Endothelial cell of umbilical vein (primary cell): ENCODE data around the gene KRT83. TPM values are rescaled to one million over a fixed set of nuclear protein-coding genes. Genes with fewer than 3 reads are reported as not detected.
A peak's percentile ranks its signal among the peaks of the same experiment; 100 is the strongest.

Experiments
- BruUV-seq: library from RNA; stranded (reverse); fragments of 400-500 nt; replicated peaks from 2 replicates; lab custom pipeline; 2021; lab: Mats Ljungman, UMichigan
- CTCF ChIA-PET: fragments of 300-600, 350-600 bp; sonication (Branson Sonifier 250); formaldehyde crosslinking; loops from one replicate; lab custom pipeline; 2021; ENCODE audit warnings: antibody characterized with exemption, inconsistent platforms; lab: Charles Lee
- POLR2A ChIA-PET: fragments of 300-600, 350-600 bp; sonication (Branson Sonifier 250); formaldehyde crosslinking; loops from one replicate; lab custom pipeline; 2021; ENCODE audit warnings: antibody characterized with exemption, inconsistent platforms; lab: Charles Lee
- DNase-seq: peaks from one replicate; pipeline ENCODE4 v3.0.0-alpha.2; 2011; ENCODE audit warnings: low read depth, low spot score
- FAIRE-seq: peaks from 2 replicates; lab custom pipeline; 2011; peaks lifted over from hg19 to GRCh38; lab: Jason Lieb, UNC
- H2AFZ ChIP-seq: 2 replicates; pipeline ENCODE4 v1.6.0; 2012; ENCODE audit warnings: low read depth, low read length, control low read depth, inconsistent platforms
- H3K27ac ChIP-seq: 2 replicates; pipeline ENCODE4 v1.5.1; 2011; ENCODE audit warnings: low read depth, mild to moderate bottlenecking, control low read depth, low read length, moderate library complexity; ENCODE audit not compliant: insufficient read depth
- H3K27me3 ChIP-seq, 2 experiments: 2 replicates each; pipeline versions ENCODE4 v1.6.0 to v1.6.1; 2011; ENCODE audit warnings: low read length in 2 of 2, mixed read lengths in 1 of 2; ENCODE audit not compliant: control insufficient read depth in 2 of 2, insufficient read depth in 2 of 2
- H3K36me3 ChIP-seq, 2 experiments: 2 replicates in 1 of 2; 3 replicates in 1 of 2; pipeline ENCODE4 v1.5.1; 2011; ENCODE audit warnings: low read length in 2 of 2, mild to moderate bottlenecking in 1 of 2, moderate library complexity in 1 of 2; ENCODE audit not compliant: control insufficient read depth in 2 of 2, insufficient read depth in 2 of 2; ENCODE audit errors: extremely low read depth in 1 of 2
- H3K4me1 ChIP-seq: 3 replicates; pipeline ENCODE4 v1.5.1; 2011; ENCODE audit warnings: mild to moderate bottlenecking, low read length; ENCODE audit not compliant: control insufficient read depth, insufficient read depth; ENCODE audit errors: extremely low read depth
- H3K4me2 ChIP-seq: 2 replicates; pipeline ENCODE4 v1.6.1; 2011; ENCODE audit warnings: low read length, control low read depth, mixed read lengths; ENCODE audit not compliant: insufficient read depth
- H3K4me3 ChIP-seq, 3 experiments: fragments of 200-600 bp in 1 of 3; sonication (generic), shearing (Covaris generic) in 1 of 3; replicated peaks in 1 of 3; 2 replicates each; pipeline ENCODE4 v1.5.1; 2011 to 2016; ENCODE audit warnings: control low read depth in 3 of 3, low read length in 3 of 3, mild to moderate bottlenecking in 2 of 3, inconsistent platforms in 1 of 3, low read depth in 1 of 3, moderate library complexity in 1 of 3; ENCODE audit not compliant: insufficient read depth in 1 of 3
- H3K79me2 ChIP-seq: 2 replicates; pipeline ENCODE4 v1.6.0; 2012; ENCODE audit warnings: low read length, inconsistent platforms; ENCODE audit not compliant: control insufficient read depth, insufficient read depth
- H3K9ac ChIP-seq: replicated peaks from 2 replicates; pipeline ENCODE3; 2011; ENCODE audit warnings: low read length, control low read depth; ENCODE audit not compliant: insufficient read depth; ENCODE audit errors: extremely low read depth
- H3K9me1 ChIP-seq: replicated peaks from 3 replicates; pipeline ENCODE4 v1.6.0; 2011; ENCODE audit warnings: mild to moderate bottlenecking, low read length; ENCODE audit not compliant: control insufficient read depth, insufficient read depth; ENCODE audit errors: extremely low read depth
- H3K9me3 ChIP-seq: replicated peaks from 2 replicates; pipeline ENCODE4 v1.5.1; 2012; ENCODE audit warnings: low read length, inconsistent platforms; ENCODE audit not compliant: control insufficient read depth, insufficient read depth
- H4K20me1 ChIP-seq: replicated peaks from 2 replicates; pipeline ENCODE3; 2011; ENCODE audit warnings: mild to moderate bottlenecking, low read length; ENCODE audit not compliant: control insufficient read depth, insufficient read depth; ENCODE audit errors: extremely low read depth
- CTCF ChIP-seq, 2 donors: IDR thresholded peaks; 1 replicate in 1 of 2; 2 replicates in 1 of 2; pipeline ENCODE4 v1.5.1; 2011; ENCODE audit warnings: low read length in 2 of 2, mild to moderate bottlenecking in 2 of 2, moderate library complexity in 2 of 2, control low read depth in 1 of 2, inconsistent platforms in 1 of 2, low read depth in 1 of 2; ENCODE audit not compliant: insufficient read depth in 1 of 2; ENCODE audit errors: extremely low read depth in 1 of 2
- FOS ChIP-seq: IDR thresholded peaks from 2 replicates; pipeline ENCODE4 v1.6.1; 2011; ENCODE audit warnings: mild to moderate bottlenecking, low read length, moderate library complexity, borderline replicate concordance; ENCODE audit not compliant: insufficient read depth
- GATA2 ChIP-seq: IDR thresholded peaks from 2 replicates; pipeline ENCODE4 v1.7.0; 2011; ENCODE audit warnings: low read depth, mild to moderate bottlenecking, moderate library complexity, mixed read lengths, low read length; ENCODE audit not compliant: insufficient read length, insufficient read depth
- dilution Hi-C: fragments of 300-500 bp; cut with MboI; formaldehyde crosslinking; loops from one replicate; pipeline ENCODE4 v1.15.0; 2019; ENCODE audit warnings: low sequenced_read_pairs; ENCODE audit not compliant: extremely low pct_ligation_motif_present
- intact Hi-C: fragments of 100-400 bp; cut with micrococcal nuclease; formaldehyde crosslinking; loops from one replicate; pipeline ENCODE4 v1.10.0; 2022
- polyA plus RNA-seq, 4 experiments: library from polyadenylated mRNA; depleted of rRNA in 3 of 4; stranded (reverse) in 3 of 4; unstranded in 1 of 4; fragments of >200 nt; gene quantifications; 2 replicates each; pipeline versions ENCODE4 v1.2.1 to v1.2.3, GENCODE V29; 2011 to 2012; ENCODE audit warnings: missing spikeins in 1 of 4
- total RNA-seq: library from RNA; stranded (reverse); gene quantifications from 2 replicates; pipeline ENCODE4 v1.2.3, GENCODE V29; 2021

KRT83 gene
- total and polyA plus RNA-seq, 2 donors (not counting 3 experiments of a cell fraction or from before 2014, with no cell fraction given): not detected

- Histone ChIP-seq H3K79me2 (no peaks in the 10 kb centered on the region), H3K9me1 (no peaks in the 10 kb centered on the region), H3K9me3 (no peaks in the 10 kb centered on the region), H3K4me1 (no peaks in the 10 kb centered on the region), H3K4me2 (no peak overlapping the region), H3K27me3 (peaks cover 13 to 14% of the 10 kb centered on the region in 2 experiments), H3K36me3 (no peaks in the 10 kb centered on the region), H2AFZ (no peak overlapping the region), H3K9ac (no peak overlapping the region), H3K27ac (no peak overlapping the region), H3K4me3 (no peak overlapping the region), H4K20me1 (no peaks in the 10 kb centered on the region)
- ChIA-PET POLR2A (no interaction called here), CTCF (interaction anchor here (2.0 to 2.6 kb wide), 2 partner anchors 11 to 34 kb away, joined by 5 to 24 read pairs; no protein-coding TSS in a partner anchor)
- FAIRE-seq (no peak), DNase-seq (no peak)
- intact Hi-C loops (no loop called here), dilution Hi-C loops (no loop called here)
- TF ChIP-seq GATA2: no peak
- TF ChIP-seq CTCF (IDR thresholded peaks at IDR 0.05; ENCODE audit: extremely low read depth in 1 of 2, insufficient read depth in 1 of 2, low read depth in 1 of 2, low read length in 2 of 2): no peak
- no TSS peak for BruUV-seq
Measured at GRCh38 chr12:52338241-52338960, 17.2 kb upstream of the KRT83 start.

DNA sequence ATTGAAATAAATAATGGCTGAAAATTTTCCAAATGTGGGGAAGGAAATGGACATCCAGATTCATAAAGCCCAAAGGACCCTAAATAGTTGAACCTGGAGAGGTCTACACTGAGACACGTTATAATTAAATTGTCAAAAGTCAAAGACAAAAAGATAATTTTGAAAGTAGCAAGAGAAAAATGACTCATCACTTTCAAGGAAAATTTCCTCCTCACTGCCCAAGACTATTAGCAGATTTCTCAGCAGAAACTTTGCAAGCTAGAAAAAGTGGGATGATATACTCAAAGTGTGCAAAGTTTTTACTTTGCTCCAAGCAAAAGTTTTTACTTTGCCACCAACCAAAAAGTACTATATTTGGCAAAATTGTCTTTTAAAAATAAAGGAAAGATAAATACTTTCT lies 15.9 kb upstream of the KRT83 start:
- Histone ChIP-seq H3K79me2 (no peaks in the 10 kb centered on the region), H3K9me1 (no peaks in the 10 kb centered on the region), H2AFZ (no peak overlapping the region), H3K4me3 (no peak overlapping the region), H3K4me1 (no peaks in the 10 kb centered on the region), H4K20me1 (no peaks in the 10 kb centered on the region), H3K9ac (no peak overlapping the region), H3K4me2 (no peak overlapping the region), H3K36me3 (no peaks in the 10 kb centered on the region), H3K27ac (no peak overlapping the region), H3K27me3 (peaks cover 18 to 20% of the 10 kb centered on the region in 2 experiments), H3K9me3 (no peaks in the 10 kb centered on the region)
- intact Hi-C loops (no loop called here), dilution Hi-C loops (no loop called here)
- POLR2A ChIA-PET: no interaction called here
- no TSS peak for BruUV-seq
- DNase-seq: no peak
- TF ChIP-seq GATA2 (no peak), FOS (peak; percentile 25)
- FAIRE-seq: no peak
- CTCF ChIA-PET: interaction anchor here (1.1 to 2.6 kb wide), 3 partner anchors 9 to 534 kb away, joined by 3 to 24 read pairs (median 5); no protein-coding TSS in a partner anchor
